Uterus (tissue), 4 donors: ENCODE measurements around the gene EHMT1. TPM values are rescaled to one million over a fixed set of nuclear protein-coding genes. Genes with fewer than 3 reads are reported as not detected.

ENCODE experiments used
- DNase-seq, 2 donors: peaks; one replicate each; pipeline ENCODE4 v3.0.0-alpha.2; 2019 to 2020
- H3K27ac ChIP-seq, 2 donors: fragments of 200-600 bp; sonication (generic); 1 replicate in 1 of 2; 2 replicates in 1 of 2; pipeline ENCODE4 v1.5.1; 2016 to 2018
- H3K27me3 ChIP-seq, 2 donors: fragments of 200-600 bp; sonication (generic); one replicate each; pipeline ENCODE4 v1.5.1; 2018 to 2019; ENCODE audit warnings: control low read depth in 1 of 2
- H3K36me3 ChIP-seq, 2 donors: fragments of 200-600 bp; sonication (generic); one replicate each; pipeline ENCODE4 v1.5.1; 2019; ENCODE audit warnings: control low read depth in 1 of 2
- H3K4me1 ChIP-seq, 2 donors: fragments of 200-600 bp; sonication (generic); one replicate each; pipeline ENCODE4 v1.5.1; 2018 to 2019; ENCODE audit warnings: control low read depth in 1 of 2
- H3K4me3 ChIP-seq, 2 donors: fragments of 200-600 bp; sonication (generic); 1 replicate in 1 of 2; 2 replicates in 1 of 2; pipeline ENCODE4 v1.5.1; 2018 to 2019; ENCODE audit warnings: mild to moderate bottlenecking in 1 of 2
- H3K9me3 ChIP-seq, 2 donors: fragments of 200-600 bp; sonication (generic); one replicate each; pipeline ENCODE4 v1.5.1; 2019; ENCODE audit warnings: control low read depth in 1 of 2
- CTCF ChIP-seq, 4 experiments: fragments of 200-600 bp in 2 of 4; fragments of 450-650 bp in 2 of 4; sonication (generic) in 2 of 4; IDR thresholded peaks; one replicate each; pipeline ENCODE4 v1.5.1; 2016 to 2019; ENCODE audit warnings: antibody characterized with exemption in 4 of 4, mild to moderate bottlenecking in 2 of 4, moderate library complexity in 1 of 4
- POLR2A ChIP-seq, 2 donors: fragments of 450-650 bp; IDR thresholded peaks; one replicate each; pipeline ENCODE4 v1.6.1; 2016; ENCODE audit warnings: antibody characterized with exemption in 2 of 2, mild to moderate bottlenecking in 1 of 2, moderate library complexity in 1 of 2
- intact Hi-C: fragments of 100-400 bp; cut with DNase I; formaldehyde crosslinking; loops from one replicate; pipeline ENCODE4 v1.15.1; 2023; ENCODE audit warnings: low total_unique reads
- total RNA-seq, 4 donors: library from RNA; depleted of rRNA in 3 of 4; stranded (reverse); fragments of >200 nt in 3 of 4; gene quantifications; one replicate each; pipeline versions ENCODE4 v1.1.0 to v1.2.4, GENCODE V29; 2014 to 2023
- donor health status: DM: yes; HTN: yes; CAD: no.

The EHMT1 gene
- total RNA-seq, 4 donors from 2014 or later = 32.6 to 109 (median 74.9) TPM

DNA sequence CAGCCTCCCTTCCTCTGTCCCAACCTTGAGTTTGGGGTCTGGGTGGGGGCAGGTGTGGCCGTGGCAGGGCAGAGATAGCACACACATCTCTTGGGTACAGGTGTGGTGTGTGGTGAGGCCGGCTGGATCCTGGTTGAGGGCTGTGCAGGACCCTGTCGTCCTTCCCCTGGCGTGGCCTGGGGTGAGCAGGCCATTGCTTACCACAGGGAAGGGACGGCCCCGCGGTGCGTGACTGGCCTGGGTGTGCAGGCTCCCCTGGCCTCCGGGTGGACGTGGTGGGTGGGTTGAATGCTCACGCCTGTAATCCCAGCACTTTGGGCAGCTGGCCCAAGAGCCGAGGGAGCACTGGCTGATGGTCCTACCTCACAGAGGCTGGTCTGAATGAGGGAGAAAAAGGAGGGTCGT lies 12.1 kb upstream of the EHMT1 start:
- Histone ChIP-seq H3K27me3 (no peaks in the 10 kb centered on the region), H3K4me1 (peaks cover 0 to 21% of the 10 kb centered on the region in 2 donors), H3K4me3 (peak overlapping the region; percentile 34 to 81), H3K27ac (no peak overlapping the region), H3K36me3 (no peaks in the 10 kb centered on the region), H3K9me3 (no peaks in the 10 kb centered on the region)
- TF ChIP-seq CTCF (IDR thresholded peaks at IDR 0.05) (no peak), POLR2A (IDR thresholded peaks at IDR 0.05) (no peak)
- intact Hi-C loops = no loop called here
- DNase-seq = peak in 1 of 2 donors; percentile 32

DNA sequence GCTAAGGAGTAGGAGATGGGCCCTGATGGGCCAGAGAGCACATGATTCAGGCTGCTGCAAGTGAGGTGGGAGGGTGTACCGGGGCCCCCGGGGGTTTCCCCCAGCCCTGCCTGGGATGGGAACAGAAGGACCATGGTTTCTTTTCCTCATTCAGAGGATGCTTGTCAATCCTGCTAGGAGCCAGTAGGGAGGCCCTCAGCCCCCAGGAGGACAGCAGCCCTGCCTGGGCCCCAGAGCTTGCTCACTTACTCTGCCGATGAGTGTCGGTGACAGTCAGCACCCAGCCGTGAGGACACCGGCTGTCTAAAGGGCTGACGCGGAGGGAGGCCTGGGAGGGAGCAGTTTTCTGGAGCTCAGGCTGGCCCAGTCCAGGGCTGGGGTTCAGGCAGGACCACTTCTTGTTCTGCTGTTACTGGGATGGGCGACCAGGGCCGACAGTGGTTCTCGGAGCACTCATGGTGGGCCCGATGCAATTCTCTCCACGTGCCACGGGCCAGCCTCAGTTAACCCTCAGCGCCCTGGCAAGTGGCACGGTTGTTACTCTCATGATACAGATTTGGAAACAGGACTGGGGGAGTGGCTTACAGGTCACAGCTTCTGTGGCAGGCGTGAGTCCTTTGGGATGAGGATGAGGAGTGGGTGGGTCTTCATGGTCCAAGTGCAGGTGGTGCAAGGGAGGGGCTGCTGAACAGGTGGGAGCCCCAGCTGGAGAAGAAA lies 11.5 kb upstream of the EHMT1 start:
- Histone ChIP-seq H3K4me1 (peaks cover 0 to 21% of the 10 kb centered on the region in 2 donors), H3K9me3 (no peaks in the 10 kb centered on the region), H3K4me3 (no peak overlapping the region), H3K27ac (no peak overlapping the region), H3K27me3 (no peaks in the 10 kb centered on the region), H3K36me3 (no peaks in the 10 kb centered on the region)
- intact Hi-C loops = no loop called here
- no peak for DNase-seq
- TF ChIP-seq POLR2A (IDR thresholded peaks at IDR 0.05) = no peak

DNA sequence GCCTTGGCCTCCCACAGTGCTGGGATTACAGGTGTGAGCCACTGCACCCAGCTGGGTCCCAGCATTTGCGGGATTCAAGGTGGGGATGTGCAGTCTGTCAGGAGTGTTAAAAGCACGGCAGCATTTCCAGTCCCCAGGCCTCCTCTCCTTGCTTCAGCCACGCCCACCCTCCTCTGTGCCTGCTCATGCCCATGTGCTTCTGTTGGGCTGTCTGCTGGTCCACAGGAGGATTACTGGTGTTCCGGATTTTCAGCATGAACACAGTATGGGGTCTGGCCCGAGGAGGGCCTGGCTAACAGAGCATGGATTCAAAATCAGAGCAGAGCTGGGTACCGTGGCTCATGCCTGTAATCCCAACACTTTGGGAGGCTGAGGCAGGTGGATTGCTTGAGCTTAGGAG lies 7.9 kb upstream of the EHMT1 start:
- TF ChIP-seq CTCF (IDR thresholded peaks at IDR 0.05) (no peak), POLR2A (IDR thresholded peaks at IDR 0.05) (no peak)
- intact Hi-C loops = no loop called here
- H3K27me3 ChIP-seq = no peaks in the 10 kb centered on the region
- no peak for DNase-seq
- peaks cover 0 to 15% of the 10 kb centered on the region in 2 donors for H3K4me1 ChIP-seq
- H3K4me3 ChIP-seq = no peak overlapping the region
- H3K36me3 ChIP-seq = no peaks in the 10 kb centered on the region
- no peaks in the 10 kb centered on the region for H3K9me3 ChIP-seq
- no peak overlapping the region for H3K27ac ChIP-seq

- no peaks in the 10 kb centered on the region for H3K9me3 ChIP-seq
- intact Hi-C loops = no loop called here
- no peak overlapping the region for H3K4me3 ChIP-seq
- no peaks in the 10 kb centered on the region for H3K36me3 ChIP-seq
- no peak overlapping the region for H3K27ac ChIP-seq
- H3K4me1 ChIP-seq = peaks cover 0 to 6% of the 10 kb centered on the region in 2 donors
- H3K27me3 ChIP-seq = no peaks in the 10 kb centered on the region
- TF ChIP-seq CTCF (IDR thresholded peaks at IDR 0.05) (no peak), POLR2A (IDR thresholded peaks at IDR 0.05) (peak in 1 of 2 donors; percentile 23)
- peak in 1 of 2 donors; percentile 31 for DNase-seq
These were observed 6.9 kb upstream of the EHMT1 start for GRCh38 chr9:137611623-137612609.

DNA sequence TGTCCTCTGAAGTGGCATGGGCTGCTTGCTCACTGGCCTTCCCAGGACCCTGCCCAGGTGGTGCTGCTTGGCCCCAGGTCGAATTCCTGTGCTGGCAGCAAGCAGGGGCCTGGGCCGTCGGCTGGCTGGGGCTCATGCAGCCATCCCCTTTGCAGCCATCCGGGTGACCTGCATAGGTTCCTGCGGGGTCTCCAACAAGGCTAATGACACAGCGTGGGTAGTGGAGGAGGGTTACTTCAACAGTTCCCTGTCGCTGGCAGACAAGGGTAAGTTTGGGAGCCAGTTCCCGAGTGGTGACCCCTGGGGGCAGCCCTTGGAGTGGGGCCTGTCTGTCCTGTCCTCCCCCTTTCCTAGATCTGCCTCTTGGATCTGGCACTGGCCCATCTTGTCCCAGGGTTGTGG lies 6.1 kb upstream of the EHMT1 start:
- intact Hi-C loops = no loop called here
- no peaks in the 10 kb centered on the region for H3K27me3 ChIP-seq
- H3K27ac ChIP-seq = no peak overlapping the region
- H3K9me3 ChIP-seq = no peaks in the 10 kb centered on the region
- no peak for TF ChIP-seq CTCF (IDR thresholded peaks at IDR 0.05)
- no peak for TF ChIP-seq POLR2A (IDR thresholded peaks at IDR 0.05)
- peaks cover 0 to 4% of the 10 kb centered on the region in 2 donors for H3K4me1 ChIP-seq
- DNase-seq = no peak
- no peak overlapping the region for H3K4me3 ChIP-seq
- no peaks in the 10 kb centered on the region for H3K36me3 ChIP-seq
